Measurements from ENCODE around the gene ILKAP.

GRCh38 chr2:238127165-238128060, 76.1 kb downstream of the ILKAP start:
- TF ChIP-seq, protein P1, sequence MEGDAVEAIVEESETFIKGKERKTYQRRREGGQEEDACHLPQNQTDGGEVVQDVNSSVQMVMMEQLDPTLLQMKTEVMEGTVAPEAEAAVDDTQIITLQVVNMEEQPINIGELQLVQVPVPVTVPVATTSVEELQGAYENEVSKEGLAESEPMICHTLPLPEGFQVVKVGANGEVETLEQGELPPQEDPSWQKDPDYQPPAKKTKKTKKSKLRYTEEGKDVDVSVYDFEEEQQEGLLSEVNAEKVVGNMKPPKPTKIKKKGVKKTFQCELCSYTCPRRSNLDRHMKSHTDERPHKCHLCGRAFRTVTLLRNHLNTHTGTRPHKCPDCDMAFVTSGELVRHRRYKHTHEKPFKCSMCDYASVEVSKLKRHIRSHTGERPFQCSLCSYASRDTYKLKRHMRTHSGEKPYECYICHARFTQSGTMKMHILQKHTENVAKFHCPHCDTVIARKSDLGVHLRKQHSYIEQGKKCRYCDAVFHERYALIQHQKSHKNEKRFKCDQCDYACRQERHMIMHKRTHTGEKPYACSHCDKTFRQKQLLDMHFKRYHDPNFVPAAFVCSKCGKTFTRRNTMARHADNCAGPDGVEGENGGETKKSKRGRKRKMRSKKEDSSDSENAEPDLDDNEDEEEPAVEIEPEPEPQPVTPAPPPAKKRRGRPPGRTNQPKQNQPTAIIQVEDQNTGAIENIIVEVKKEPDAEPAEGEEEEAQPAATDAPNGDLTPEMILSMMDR (IDR thresholded peaks at IDR 0.05; ENCODE audit: low read length) = no peak
- no peak for TF ChIP-seq EZH2phosphoT487 (IDR thresholded peaks at IDR 0.05; ENCODE audit: low read length)

Measured in MM.1S (cell line).